ENCODE measurements around the gene RBM6.
"Not testable (repeated sequence)": the region's sequence is repeated elsewhere in the genome, so short reads cannot be mapped to it uniquely, and the experiment has no call there.

The RBM6 gene

DNA sequence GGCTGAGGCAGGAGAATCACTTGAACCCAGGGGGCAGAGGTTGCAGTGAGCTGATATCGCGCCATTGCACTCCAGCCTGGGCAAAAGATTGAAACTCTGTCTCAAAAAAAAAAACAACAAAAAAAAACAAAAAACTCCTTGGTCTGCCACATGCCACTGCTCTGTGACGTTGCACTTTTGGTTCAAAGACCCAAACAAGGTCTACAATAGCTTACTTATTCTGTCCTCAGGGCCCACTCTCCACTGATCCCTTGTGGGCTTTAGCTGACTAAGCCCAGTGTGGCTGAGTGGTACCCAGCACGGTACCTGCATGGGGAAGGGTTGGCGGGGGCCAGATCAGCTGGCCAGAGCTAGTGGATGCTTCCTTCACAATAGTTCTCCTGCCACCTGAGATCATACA, 12.2 kb upstream of the RBM6 start:
- H3K4me3 ChIP-seq (ENCODE audit: low read length): no peak overlapping the region
- no peak overlapping the region for H3K9ac ChIP-seq (ENCODE audit: low read length)
- H3K36me3 ChIP-seq (ENCODE audit: control insufficient read depth, insufficient read depth, low read length): no peaks in the 10 kb centered on the region
- no peaks in the 10 kb centered on the region for H3K27me3 ChIP-seq (ENCODE audit: control insufficient read depth, insufficient read depth, low read length)
- no peak overlapping the region for H3K27ac ChIP-seq (ENCODE audit: low read depth, low read length)
- peaks cover 10% of the 10 kb centered on the region for H3K4me1 ChIP-seq (ENCODE audit: control insufficient read depth, insufficient read depth, low read length)

GRCh38 chr3:49928481-49929017, 11.4 kb upstream of the RBM6 start:
- Histone ChIP-seq H3K36me3 (ENCODE audit: control insufficient read depth, insufficient read depth, low read length) (no peaks in the 10 kb centered on the region), H3K9ac (ENCODE audit: low read length) (no peak overlapping the region), H3K27me3 (ENCODE audit: control insufficient read depth, insufficient read depth, low read length) (no peaks in the 10 kb centered on the region), H3K4me3 (ENCODE audit: low read length) (no peak overlapping the region), H3K27ac (ENCODE audit: low read depth, low read length) (no peak overlapping the region), H3K4me1 (ENCODE audit: control insufficient read depth, insufficient read depth, low read length) (peaks cover 10% of the 10 kb centered on the region)

DNA sequence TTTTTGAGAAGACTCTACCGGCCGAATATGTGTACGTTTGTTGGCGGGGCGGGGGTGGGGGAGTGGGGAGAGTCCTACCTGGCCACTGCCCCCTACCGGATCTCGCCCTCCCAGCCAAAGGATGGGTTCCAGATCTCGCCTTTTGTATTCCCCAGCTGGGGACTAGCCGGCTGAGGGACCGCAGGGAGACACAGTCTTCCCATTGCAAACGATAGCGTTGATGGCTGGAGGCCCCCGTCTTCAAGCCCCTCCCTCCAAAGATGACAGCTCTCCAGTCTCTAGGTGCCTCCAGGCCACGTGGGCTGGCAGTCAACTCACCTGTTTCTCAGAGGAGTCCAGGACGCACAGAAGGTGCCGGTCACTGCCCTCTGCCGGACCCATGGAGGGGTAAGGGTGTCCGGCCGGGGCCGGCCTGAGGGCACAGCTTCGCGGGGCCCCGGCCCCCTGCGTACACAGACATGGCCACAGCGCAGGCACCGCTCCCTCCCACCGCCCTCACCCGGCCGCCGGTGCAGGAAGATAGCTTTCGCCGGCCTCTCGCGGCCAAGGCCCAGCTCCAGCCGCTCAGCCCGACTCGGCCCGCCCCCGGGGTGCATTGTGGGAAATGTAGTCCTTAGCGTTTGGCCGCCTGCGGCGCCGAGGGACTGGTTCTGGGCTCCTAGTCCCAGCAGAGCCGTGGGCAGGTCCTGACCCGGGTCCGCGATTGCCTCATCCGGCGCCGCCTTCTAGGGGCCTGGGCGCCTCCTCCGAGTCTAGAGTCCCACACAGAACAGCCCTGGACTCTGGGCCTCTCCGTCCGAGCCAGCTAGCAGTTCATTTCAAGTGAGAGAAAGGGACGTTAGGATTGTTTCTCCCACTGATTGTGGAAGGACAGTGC, 10.4 kb upstream of the RBM6 start, which contains the start of gene MON1A:
TSS of gene MON1A (minus strand) at position 521 of the 877 bp plus-strand sequence. CDS start 16,465 bp downstream, outside the sequence.
- H3K27me3 ChIP-seq (ENCODE audit: control insufficient read depth, insufficient read depth, low read length): no peaks in the 10 kb centered on the region
- H3K4me1 ChIP-seq (ENCODE audit: control insufficient read depth, insufficient read depth, low read length): peaks cover 10% of the 10 kb centered on the region
- peak within 1 kb of the TSS; percentile 61 for H3K9ac ChIP-seq (ENCODE audit: low read length)
- peak within 1 kb of the TSS; percentile 94 for H3K27ac ChIP-seq (ENCODE audit: low read depth, low read length)
- H3K36me3 ChIP-seq (ENCODE audit: control insufficient read depth, insufficient read depth, low read length): no peaks in the 10 kb centered on the region
- peak within 1 kb of the TSS; percentile 96 for H3K4me3 ChIP-seq (ENCODE audit: low read length)

GRCh38 chr3:49930168-49930690, 9.7 kb upstream of the RBM6 start:
- peak overlapping the region; percentile 96 for H3K4me3 ChIP-seq (ENCODE audit: low read length)
- H3K27ac ChIP-seq (ENCODE audit: low read depth, low read length): peak overlapping the region; percentile 94
- no peaks in the 10 kb centered on the region for H3K27me3 ChIP-seq (ENCODE audit: control insufficient read depth, insufficient read depth, low read length)
- peak overlapping the region; percentile 61 for H3K9ac ChIP-seq (ENCODE audit: low read length)
- H3K36me3 ChIP-seq (ENCODE audit: control insufficient read depth, insufficient read depth, low read length): no peaks in the 10 kb centered on the region
- H3K4me1 ChIP-seq (ENCODE audit: control insufficient read depth, insufficient read depth, low read length): peaks cover 10% of the 10 kb centered on the region

GRCh38 chr3:49930922-49931321, 9.0 kb upstream of the RBM6 start:
- H3K27ac ChIP-seq (ENCODE audit: low read depth, low read length): peak overlapping the region; percentile 94
- no peaks in the 10 kb centered on the region for H3K36me3 ChIP-seq (ENCODE audit: control insufficient read depth, insufficient read depth, low read length)
- H3K9ac ChIP-seq (ENCODE audit: low read length): no peak overlapping the region
- no peaks in the 10 kb centered on the region for H3K27me3 ChIP-seq (ENCODE audit: control insufficient read depth, insufficient read depth, low read length)
- no peak overlapping the region for H3K4me3 ChIP-seq (ENCODE audit: low read length)
- peaks cover 10% of the 10 kb centered on the region for H3K4me1 ChIP-seq (ENCODE audit: control insufficient read depth, insufficient read depth, low read length)

DNA sequence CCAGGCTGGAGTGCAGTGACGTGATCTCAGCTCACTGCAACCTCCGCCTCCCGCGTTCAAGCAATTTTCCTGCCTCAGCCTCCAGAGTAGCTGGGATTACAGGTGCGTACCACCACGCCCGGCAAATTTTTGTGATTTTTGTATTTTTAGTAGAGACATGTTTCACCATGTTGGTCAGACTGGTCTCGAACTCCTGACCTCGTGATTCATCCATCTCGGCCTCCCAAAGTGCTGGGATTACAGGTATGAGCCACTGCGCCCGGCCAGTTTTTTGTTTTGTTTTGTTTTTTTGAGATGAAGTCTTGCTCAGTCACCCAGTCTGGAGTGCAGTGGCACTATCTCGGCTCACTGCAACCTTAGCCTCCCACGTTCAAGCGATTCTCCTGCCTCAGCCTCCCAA, 7.7 kb upstream of the RBM6 start:
- H3K4me1 ChIP-seq (ENCODE audit: control insufficient read depth, insufficient read depth, low read length): peaks cover 10% of the 10 kb centered on the region
- not testable (repeated sequence) for H3K9ac ChIP-seq (ENCODE audit: low read length); H3K36me3 ChIP-seq (ENCODE audit: control insufficient read depth, insufficient read depth, low read length); H3K27me3 ChIP-seq (ENCODE audit: control insufficient read depth, insufficient read depth, low read length); H3K4me3 ChIP-seq (ENCODE audit: low read length); H3K27ac ChIP-seq (ENCODE audit: low read depth, low read length)

GRCh38 chr3:49937090-49937489, 2.9 kb upstream of the RBM6 start:
- no peak overlapping the region for H3K4me3 ChIP-seq (ENCODE audit: low read length)
- H3K27me3 ChIP-seq (ENCODE audit: control insufficient read depth, insufficient read depth, low read length): no peaks in the 10 kb centered on the region

GRCh38 chr3:49940667-49941249, 808 bp downstream of the RBM6 start:
- Histone ChIP-seq H3K9ac (ENCODE audit: low read length) (peak overlapping the region; percentile 96), H3K4me3 (ENCODE audit: low read length) (peak overlapping the region; percentile 98), H3K27ac (ENCODE audit: low read depth, low read length) (peak overlapping the region; percentile 94), H3K27me3 (ENCODE audit: control insufficient read depth, insufficient read depth, low read length) (no peaks in the 10 kb centered on the region), H3K36me3 (ENCODE audit: control insufficient read depth, insufficient read depth, low read length) (no peaks in the 10 kb centered on the region), H3K4me1 (ENCODE audit: control insufficient read depth, insufficient read depth, low read length) (peaks cover 5% of the 10 kb centered on the region)

More at GRCh38 chr3:49937090-49937489, 2.9 kb upstream of the RBM6 start:
- H3K4me1 ChIP-seq (ENCODE audit: control insufficient read depth, insufficient read depth, low read length): peaks cover 5% of the 10 kb centered on the region
- H3K9ac ChIP-seq (ENCODE audit: low read length): no peak overlapping the region
- H3K36me3 ChIP-seq (ENCODE audit: control insufficient read depth, insufficient read depth, low read length): no peaks in the 10 kb centered on the region
- H3K27ac ChIP-seq (ENCODE audit: low read depth, low read length): no peak overlapping the region

- no peaks in the 10 kb centered on the region for H3K27me3 ChIP-seq (ENCODE audit: control insufficient read depth, insufficient read depth, low read length)
- no peaks in the 10 kb centered on the region for H3K36me3 ChIP-seq (ENCODE audit: control insufficient read depth, insufficient read depth, low read length)
- H3K9ac ChIP-seq (ENCODE audit: low read length): no peak overlapping the region
- no peak overlapping the region for H3K27ac ChIP-seq (ENCODE audit: low read depth, low read length)
- peaks cover 5% of the 10 kb centered on the region for H3K4me1 ChIP-seq (ENCODE audit: control insufficient read depth, insufficient read depth, low read length)
- no peak overlapping the region for H3K4me3 ChIP-seq (ENCODE audit: low read length)
Observed at GRCh38 chr3:49942651-49943050, 2.7 kb downstream of the RBM6 start.

DNA sequence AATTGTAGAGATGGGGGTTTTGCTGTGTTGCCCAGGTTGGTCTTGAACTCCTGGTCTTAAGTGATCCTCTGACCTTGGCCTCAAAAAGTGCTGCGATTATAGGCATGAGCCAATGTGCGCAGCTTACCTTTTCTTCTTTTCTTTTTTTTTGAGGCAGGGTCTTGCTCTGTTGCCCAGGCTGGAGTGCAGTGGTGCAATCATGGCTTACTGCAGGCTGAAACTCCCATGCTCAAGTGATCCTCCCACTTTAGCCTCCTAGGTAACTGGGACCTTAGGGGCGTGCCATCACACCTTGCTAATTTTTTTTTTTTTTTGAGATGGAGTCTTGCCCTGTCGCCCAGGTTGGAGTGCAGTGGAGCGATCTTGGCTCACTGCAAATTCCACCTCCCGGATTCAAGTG, 13.0 kb downstream of the RBM6 start:
- H3K36me3 ChIP-seq (ENCODE audit: control insufficient read depth, insufficient read depth, low read length): no peaks in the 10 kb centered on the region
- H3K4me1 ChIP-seq (ENCODE audit: control insufficient read depth, insufficient read depth, low read length): peaks cover 3% of the 10 kb centered on the region
- H3K27me3 ChIP-seq (ENCODE audit: control insufficient read depth, insufficient read depth, low read length): no peaks in the 10 kb centered on the region
- no peak overlapping the region for H3K9ac ChIP-seq (ENCODE audit: low read length)
- no peak overlapping the region for H3K4me3 ChIP-seq (ENCODE audit: low read length)
- no peak overlapping the region for H3K27ac ChIP-seq (ENCODE audit: low read depth, low read length)

- H3K27me3 ChIP-seq (ENCODE audit: control insufficient read depth, insufficient read depth, low read length): no peaks in the 10 kb centered on the region
- no peak overlapping the region for H3K27ac ChIP-seq (ENCODE audit: low read depth, low read length)
- no peak overlapping the region for H3K9ac ChIP-seq (ENCODE audit: low read length)
- H3K4me1 ChIP-seq (ENCODE audit: control insufficient read depth, insufficient read depth, low read length): peaks cover 2% of the 10 kb centered on the region
- H3K4me3 ChIP-seq (ENCODE audit: low read length): no peak overlapping the region
- H3K36me3 ChIP-seq (ENCODE audit: control insufficient read depth, insufficient read depth, low read length): no peaks in the 10 kb centered on the region
Observed at GRCh38 chr3:49955636-49956035, 15.7 kb downstream of the RBM6 start.

- Histone ChIP-seq H3K4me3 (ENCODE audit: low read length) (no peak overlapping the region), H3K9ac (ENCODE audit: low read length) (no peak overlapping the region), H3K27me3 (ENCODE audit: control insufficient read depth, insufficient read depth, low read length) (no peaks in the 10 kb centered on the region), H3K27ac (ENCODE audit: low read depth, low read length) (no peak overlapping the region), H3K4me1 (ENCODE audit: control insufficient read depth, insufficient read depth, low read length) (peaks cover 9% of the 10 kb centered on the region), H3K36me3 (ENCODE audit: control insufficient read depth, insufficient read depth, low read length) (no peaks in the 10 kb centered on the region)
Observed at GRCh38 chr3:49966233-49966942, 26.4 kb downstream of the RBM6 start.
